ENCODE measurements around the gene PRR5.
A peak's percentile ranks its signal among the peaks of the same experiment; 100 is the strongest.

PRR5 gene

GRCh38 chr22:44732017-44732561, 30.1 kb downstream of the PRR5 start:
- no peak for TF ChIP-seq CTCF (IDR thresholded peaks at IDR 0.05)

- TF ChIP-seq CTCF (IDR thresholded peaks at IDR 0.05), result no peak
Measured at GRCh38 chr22:44732661-44733060, 30.7 kb downstream of the PRR5 start.

GRCh38 chr22:44733426-44734106, 31.6 kb downstream of the PRR5 start:
- no peak for TF ChIP-seq CTCF (IDR thresholded peaks at IDR 0.05)

- TF ChIP-seq CTCF (IDR thresholded peaks at IDR 0.05), result no peak
Measured at GRCh38 chr22:44734278-44734677, 32.3 kb downstream of the PRR5 start.

GRCh38 chr22:44734801-44735517, 33.0 kb downstream of the PRR5 start:
- TF ChIP-seq CTCF (IDR thresholded peaks at IDR 0.05), result no peak

GRCh38 chr22:44735518-44736428, 33.8 kb downstream of the PRR5 start:
- peak; percentile 98 for TF ChIP-seq CTCF (IDR thresholded peaks at IDR 0.05)
